SK-N-SH (cell line): ENCODE results near the gene ATRN.

Experiments
- CTCF ChIP-seq: fragments of 200-600 bp; sonication (generic); IDR thresholded peaks from 2 replicates; pipeline ENCODE4 v1.6.1; 2017; ENCODE audit warnings: antibody characterized with exemption, mild to moderate bottlenecking, moderate library complexity
- NRF1 ChIP-seq: IDR thresholded peaks from 2 replicates; pipeline ENCODE4 v1.6.1; 2012; ENCODE audit warnings: low read depth, mild to moderate bottlenecking, low read length
- POLR2AphosphoS5 ChIP-seq: IDR thresholded peaks from 2 replicates; pipeline ENCODE4 v1.6.1; 2012; ENCODE audit warnings: low read depth, low read length
- RAD21 ChIP-seq: IDR thresholded peaks from 2 replicates; pipeline ENCODE4 v1.6.1; 2012; ENCODE audit warnings: mild to moderate bottlenecking, low read length
- TAF1 ChIP-seq: IDR thresholded peaks from 2 replicates; pipeline ENCODE4 v1.6.1; 2012; ENCODE audit warnings: low read depth, mild to moderate bottlenecking, low read length, moderate library complexity, borderline replicate concordance

- TF ChIP-seq CTCF (no peak), TAF1 (no peak), NRF1 (no peak), POLR2AphosphoS5 (no peak), RAD21 (no peak)
Measured at GRCh38 chr20:3672547-3673171, 201.8 kb downstream of the ATRN start.
